DND-41 (cell line): Measurements from ENCODE around the gene PAK1.

Experiments used
- ATAC-seq: fragments of 200-7000 bp; cut with Tn5 transposase; 3 replicates; pipeline ENCODE4 v1.9.1; 2021; ENCODE audit warnings: low read depth; ENCODE audit not compliant: insufficient read depth
- DNase-seq: peaks from one replicate; pipeline ENCODE4 v3.0.0-alpha.2; 2020
- H2AFZ ChIP-seq: 2 replicates; pipeline ENCODE4 v1.6.0; 2012; ENCODE audit warnings: low read depth, low read length
- H3K27ac ChIP-seq: 2 replicates; pipeline ENCODE4 v1.5.1; 2012; ENCODE audit warnings: low read length, inconsistent platforms
- H3K27me3 ChIP-seq: fragments of 200-600 bp; sonication (generic); 2 replicates; pipeline ENCODE4 v1.6.0; 2012; ENCODE audit warnings: low read length, mild to moderate bottlenecking, inconsistent platforms; ENCODE audit not compliant: insufficient read depth, poor library complexity
- H3K36me3 ChIP-seq: 2 replicates; pipeline ENCODE4 v1.5.1; 2012; ENCODE audit warnings: low read length, inconsistent platforms; ENCODE audit not compliant: insufficient read depth
- H3K4me1 ChIP-seq: 2 replicates; pipeline ENCODE4 v1.5.1; 2012; ENCODE audit warnings: mild to moderate bottlenecking, low read length; ENCODE audit not compliant: insufficient read depth
- H3K4me2 ChIP-seq: 2 replicates; pipeline ENCODE4 v1.6.0; 2012; ENCODE audit warnings: mild to moderate bottlenecking, moderate library complexity, low read length, inconsistent platforms; ENCODE audit not compliant: insufficient read depth
- H3K4me3 ChIP-seq, 2 experiments: fragments of 200-600 bp in 1 of 2; shearing (Covaris generic) in 1 of 2; 2 replicates each; pipeline ENCODE4 v1.5.1; 2012 to 2016; ENCODE audit warnings: inconsistent platforms in 2 of 2, low read length in 2 of 2, mild to moderate bottlenecking in 2 of 2, low read depth in 1 of 2, moderate library complexity in 1 of 2
- H3K79me2 ChIP-seq: 2 replicates; pipeline ENCODE4 v1.6.0; 2012; ENCODE audit warnings: low read length, inconsistent platforms; ENCODE audit not compliant: insufficient read depth
- H3K9ac ChIP-seq: 2 replicates; pipeline ENCODE4 v1.6.0; 2012; ENCODE audit warnings: low read depth, mild to moderate bottlenecking, inconsistent platforms, low read length, moderate library complexity
- H3K9me3 ChIP-seq: 2 replicates; pipeline ENCODE4 v1.5.1; 2012; ENCODE audit warnings: low read length, moderate library complexity, mild to moderate bottlenecking, inconsistent platforms; ENCODE audit not compliant: insufficient read depth, severe bottlenecking
- H4K20me1 ChIP-seq: 2 replicates; pipeline ENCODE4 v1.6.0; 2012; ENCODE audit warnings: low read length; ENCODE audit not compliant: insufficient read depth
- CTCF ChIP-seq: IDR thresholded peaks from 2 replicates; pipeline ENCODE4 v1.5.1; 2012; ENCODE audit warnings: borderline replicate concordance, low read length, moderate library complexity, mild to moderate bottlenecking; ENCODE audit not compliant: poor library complexity, severe bottlenecking; ENCODE audit errors: extremely low read depth
- EZH2 ChIP-seq: IDR thresholded peaks from 3 replicates; pipeline ENCODE4 v1.6.1; 2012; ENCODE audit warnings: borderline replicate concordance, low read depth, mild to moderate bottlenecking, moderate library complexity, low read length, inconsistent platforms; ENCODE audit not compliant: severe bottlenecking

Gene PAK1

GRCh38 chr11:77401486-77402217 lies 72.2 kb downstream of the PAK1 start:
- H3K27ac ChIP-seq: no peak overlapping the region
- H3K79me2 ChIP-seq: peaks cover 19% of the 10 kb centered on the region
- no peaks in the 10 kb centered on the region for H3K9me3 ChIP-seq
- ATAC-seq: no peak
- H3K4me3 ChIP-seq: no peak overlapping the region
- no peak overlapping the region for H3K9ac ChIP-seq
- no peak overlapping the region for H2AFZ ChIP-seq
- H3K27me3 ChIP-seq: no peaks in the 10 kb centered on the region
- no peaks in the 10 kb centered on the region for H3K36me3 ChIP-seq
- H3K4me1 ChIP-seq: peaks cover 12% of the 10 kb centered on the region
- no peak overlapping the region for H3K4me2 ChIP-seq
- H4K20me1 ChIP-seq: no peaks in the 10 kb centered on the region
- DNase-seq: no peak
- no peak for TF ChIP-seq EZH2
- TF ChIP-seq CTCF: no peak

- TF ChIP-seq EZH2 (no peak), CTCF (no peak)
- H3K9ac ChIP-seq: no peak overlapping the region
- no peak overlapping the region for H3K4me2 ChIP-seq
- peaks cover 19% of the 10 kb centered on the region for H3K79me2 ChIP-seq
- no peaks in the 10 kb centered on the region for H3K27me3 ChIP-seq
- no peak overlapping the region for H3K4me3 ChIP-seq
- H3K9me3 ChIP-seq: no peaks in the 10 kb centered on the region
- no peaks in the 10 kb centered on the region for H4K20me1 ChIP-seq
- no peak for ATAC-seq
- H3K27ac ChIP-seq: no peak overlapping the region
- H3K4me1 ChIP-seq: peaks cover 10% of the 10 kb centered on the region
- H2AFZ ChIP-seq: no peak overlapping the region
- DNase-seq: no peak
- H3K36me3 ChIP-seq: no peaks in the 10 kb centered on the region
Measured at GRCh38 chr11:77400775-77401449, 73.0 kb downstream of the PAK1 start.

- ATAC-seq (no peak; the same call in 2 of the 3 replicates), DNase-seq (no peak)
- no peak overlapping the region for H3K9ac ChIP-seq
- H3K27ac ChIP-seq: no peak overlapping the region
- no peaks in the 10 kb centered on the region for H4K20me1 ChIP-seq
- no peak overlapping the region for H2AFZ ChIP-seq
- no peaks in the 10 kb centered on the region for H3K27me3 ChIP-seq
- H3K4me1 ChIP-seq: peaks cover 3% of the 10 kb centered on the region
- no peak for TF ChIP-seq CTCF
- TF ChIP-seq EZH2: no peak
- H3K79me2 ChIP-seq: peaks cover 19% of the 10 kb centered on the region
- H3K4me3 ChIP-seq: no peak overlapping the region
- no peaks in the 10 kb centered on the region for H3K9me3 ChIP-seq
- no peaks in the 10 kb centered on the region for H3K36me3 ChIP-seq
- H3K4me2 ChIP-seq: no peak overlapping the region
Measured at GRCh38 chr11:77400271-77400670, 73.6 kb downstream of the PAK1 start.
